ENCODE measurements around the gene CPEB4.
A peak's percentile ranks its signal among the peaks of the same experiment; 100 is the strongest.

The CPEB4 gene

DNA sequence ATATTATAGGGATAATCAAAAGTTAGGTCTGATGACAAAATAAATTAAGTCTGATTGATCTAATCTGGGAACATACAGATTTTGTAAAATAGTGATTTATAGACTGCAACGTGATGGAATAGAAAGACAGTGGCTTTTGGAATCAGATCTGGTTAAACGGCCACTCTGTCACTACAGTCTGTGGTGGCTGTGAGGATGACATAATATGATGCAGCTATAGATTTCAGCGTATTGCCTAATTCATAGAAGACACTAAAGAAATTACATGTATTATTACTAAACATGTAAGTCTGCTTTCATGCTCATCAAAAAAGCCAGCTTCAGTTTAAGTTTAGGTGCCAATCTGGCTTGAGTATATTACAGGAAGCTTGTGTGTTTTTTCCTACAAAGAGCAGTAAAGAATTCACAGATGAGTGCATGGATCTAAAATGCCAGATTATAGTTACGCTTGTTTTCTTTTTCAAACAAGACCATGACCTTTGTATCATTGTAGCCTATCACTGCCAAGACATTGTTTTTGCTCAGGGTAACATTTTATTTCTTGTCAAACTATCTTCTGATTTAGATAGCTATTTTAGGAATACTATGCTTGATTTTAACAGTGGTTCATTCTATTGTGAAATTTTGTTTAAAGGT is 25.7 kb downstream of the CPEB4 start:
- no peak for DNase-seq (ENCODE audit: low read depth in 2 of 2)

GRCh38 chr5:173915310-173916014 is 27.3 kb downstream of the CPEB4 start:
- no peak for DNase-seq (ENCODE audit: low read depth in 2 of 2)

DNA sequence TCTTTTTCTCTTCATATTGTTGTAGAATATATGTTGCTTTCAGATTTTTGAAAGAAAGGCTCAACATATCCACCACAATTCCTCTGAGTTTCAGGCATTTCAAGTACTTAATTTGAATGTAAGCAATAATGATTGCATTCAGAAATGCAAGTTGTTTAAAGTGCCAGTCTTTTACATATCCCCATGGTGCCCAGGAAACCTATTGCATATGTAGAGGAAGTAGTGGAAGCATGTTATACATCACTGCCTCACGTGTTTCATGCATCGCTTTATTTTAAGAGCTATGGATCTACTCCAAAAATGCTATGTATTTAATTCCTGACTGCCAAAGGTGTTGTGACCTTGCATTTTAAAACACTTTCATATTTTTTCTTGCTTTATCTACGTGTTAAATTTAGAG is 28.1 kb downstream of the CPEB4 start:
- no peak for DNase-seq (ENCODE audit: low read depth in 2 of 2)

GRCh38 chr5:173917788-173918786 is 29.9 kb downstream of the CPEB4 start:
- DNase-seq (ENCODE audit: low read depth in 2 of 2): peak; percentile 19 to 26

DNA sequence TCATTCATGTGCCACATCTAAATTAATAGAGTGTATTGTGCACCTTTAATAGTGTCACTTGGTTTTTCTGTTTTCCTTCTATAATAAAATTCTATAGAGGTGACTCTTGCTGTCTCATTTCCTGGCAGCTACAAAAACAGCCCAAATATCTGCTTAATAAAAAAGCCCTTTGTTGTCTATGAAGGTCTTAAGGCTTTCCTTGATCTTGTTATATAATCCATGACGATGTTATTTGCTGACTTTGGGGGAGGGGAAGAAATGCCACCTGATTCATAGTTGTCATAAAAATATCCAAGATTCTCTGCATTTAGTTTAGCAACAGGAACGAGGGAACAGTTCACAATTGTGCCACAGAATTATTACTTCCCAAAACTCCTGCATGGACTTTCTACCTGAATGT is 31.3 kb downstream of the CPEB4 start:
- no peak for DNase-seq (ENCODE audit: low read depth in 2 of 2)

DNA sequence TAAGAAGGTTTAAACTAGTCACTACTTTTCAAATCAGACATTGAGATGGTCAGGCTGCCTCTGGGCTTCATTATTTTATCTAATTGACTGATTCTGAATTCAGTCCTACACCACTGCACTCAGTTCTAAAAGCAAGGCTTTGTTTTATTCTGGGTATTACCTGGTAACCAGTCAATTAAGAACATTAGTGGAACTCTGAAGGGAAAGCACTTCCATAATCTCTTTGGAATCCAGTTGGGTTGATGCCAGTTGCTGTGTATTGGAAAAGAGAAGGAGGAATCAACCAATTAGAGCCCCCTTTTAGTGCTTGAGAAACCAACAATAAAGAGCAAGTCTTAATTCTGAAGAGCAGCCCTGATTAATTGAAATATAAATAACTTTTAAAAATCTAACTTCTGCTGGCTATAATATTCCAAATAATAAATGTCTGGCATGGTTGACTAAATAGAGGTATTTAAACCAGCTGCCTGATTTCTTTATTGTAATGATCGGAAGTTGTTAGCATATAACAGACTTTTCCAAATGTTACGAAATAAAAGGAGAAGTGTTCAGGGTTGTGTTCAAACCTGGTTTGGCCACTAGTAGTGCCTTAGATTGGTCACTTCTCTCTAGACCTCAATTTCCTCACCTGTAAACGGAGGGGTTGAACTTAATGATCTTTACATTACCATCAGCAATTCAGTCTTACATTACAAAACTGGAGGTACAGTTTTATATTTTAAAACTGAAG is 32.0 kb downstream of the CPEB4 start:
- no peak for DNase-seq (ENCODE audit: low read depth in 2 of 2)

- DNase-seq (ENCODE audit: low read depth in 2 of 2): no peak
Observed at GRCh38 chr5:173920866-173921555, 32.9 kb downstream of the CPEB4 start.

DNA sequence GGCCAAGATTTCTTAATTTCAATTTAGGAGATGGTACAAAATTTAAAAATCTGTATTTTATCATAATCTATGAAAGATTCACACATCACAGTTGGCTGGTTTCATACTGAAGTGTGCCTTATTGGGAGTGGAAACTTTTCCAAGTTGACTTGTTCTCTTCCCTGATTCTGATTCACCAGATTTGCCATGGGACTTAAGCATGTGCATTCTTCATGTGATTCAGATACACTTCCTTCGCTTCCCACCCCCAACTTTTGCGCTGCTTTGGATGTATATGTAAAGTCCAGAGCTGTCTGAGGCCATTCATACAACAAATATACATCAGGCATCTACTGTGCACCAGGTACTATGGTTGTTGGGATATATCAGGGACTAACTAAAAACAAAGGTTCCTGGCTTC is 34.4 kb downstream of the CPEB4 start:
- DNase-seq (ENCODE audit: low read depth in 2 of 2): no peak

- DNase-seq (ENCODE audit: low read depth in 2 of 2): no peak
Observed at GRCh38 chr5:173923218-173924095, 35.3 kb downstream of the CPEB4 start.

- DNase-seq (ENCODE audit: low read depth in 2 of 2): no peak
Observed at GRCh38 chr5:173924899-173925298, 36.8 kb downstream of the CPEB4 start.

DNA sequence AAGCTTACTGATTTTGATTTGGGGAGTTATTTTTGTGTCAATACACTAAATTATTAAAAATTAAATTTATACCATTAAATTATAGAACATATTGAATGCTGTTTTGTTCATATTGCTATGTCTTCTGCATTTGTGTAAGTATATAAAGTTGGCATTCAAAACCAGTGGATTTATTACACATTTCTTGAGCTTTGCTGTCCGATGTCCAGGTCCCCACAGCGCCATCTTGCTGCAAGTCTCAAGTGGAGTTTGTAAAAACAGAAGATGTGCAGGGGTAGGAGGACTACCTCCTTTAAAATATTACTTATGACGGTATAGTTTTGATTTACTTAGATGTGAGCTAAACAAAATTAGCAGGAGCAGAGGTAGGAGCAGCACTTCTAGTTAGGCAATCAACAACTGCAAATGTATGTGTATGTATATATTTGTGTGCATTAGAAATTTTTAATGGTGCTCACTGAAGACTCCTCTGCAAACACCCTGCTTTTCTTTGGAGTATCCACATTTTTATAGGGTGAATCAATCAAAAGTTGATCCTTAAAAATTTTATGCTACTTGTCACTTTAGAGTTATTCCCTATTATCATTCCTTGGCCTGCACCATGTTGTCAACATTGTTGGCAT is 37.4 kb downstream of the CPEB4 start:
- peak in 1 of 2 donors; percentile 25 for DNase-seq (ENCODE audit: low read depth in 2 of 2)

DNA sequence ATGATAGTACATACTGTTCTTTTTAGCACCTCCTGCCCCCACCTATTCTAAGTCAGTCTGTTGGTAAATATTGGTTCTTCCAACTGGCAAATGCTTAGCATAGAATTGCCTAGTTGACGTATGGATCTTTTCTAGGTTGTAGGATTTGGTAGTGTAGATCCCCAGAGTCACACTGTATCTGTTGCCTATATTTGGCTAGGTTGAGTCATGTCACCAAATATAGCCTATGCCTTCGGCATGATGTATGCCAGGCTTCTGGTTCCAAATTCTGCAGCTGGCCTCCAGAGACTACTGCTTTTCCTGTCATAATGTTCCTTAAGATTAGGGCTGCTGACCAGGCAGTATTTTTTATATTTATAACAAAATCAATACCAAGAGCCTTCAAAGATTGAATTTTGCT is 38.2 kb downstream of the CPEB4 start:
- DNase-seq (ENCODE audit: low read depth in 2 of 2): no peak

- DNase-seq (ENCODE audit: low read depth in 2 of 2): no peak
Observed at GRCh38 chr5:173928871-173929574, 40.9 kb downstream of the CPEB4 start.

- DNase-seq (ENCODE audit: low read depth in 2 of 2): no peak
Observed at GRCh38 chr5:173932695-173933139, 44.6 kb downstream of the CPEB4 start.

DNA sequence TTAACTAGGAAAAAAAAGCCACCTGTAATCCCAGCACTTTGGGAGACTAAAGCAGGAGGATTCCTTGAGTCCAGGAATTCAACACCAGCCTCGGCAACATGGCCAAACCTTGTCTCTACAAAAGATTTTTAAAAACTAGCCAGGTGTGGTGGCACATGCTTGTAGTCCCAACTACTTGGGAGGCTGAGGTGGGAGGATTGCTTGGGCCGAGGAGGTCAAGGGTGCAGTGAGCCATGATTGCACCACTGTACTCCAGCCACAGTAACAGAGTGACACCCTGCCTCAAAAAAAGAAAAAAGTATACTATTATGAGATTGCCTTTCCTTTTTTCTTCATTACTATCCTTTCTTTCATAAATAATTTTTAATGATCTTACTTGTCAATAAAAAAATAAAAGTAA is 45.8 kb downstream of the CPEB4 start:
- DNase-seq (ENCODE audit: low read depth in 2 of 2): no peak

DNA sequence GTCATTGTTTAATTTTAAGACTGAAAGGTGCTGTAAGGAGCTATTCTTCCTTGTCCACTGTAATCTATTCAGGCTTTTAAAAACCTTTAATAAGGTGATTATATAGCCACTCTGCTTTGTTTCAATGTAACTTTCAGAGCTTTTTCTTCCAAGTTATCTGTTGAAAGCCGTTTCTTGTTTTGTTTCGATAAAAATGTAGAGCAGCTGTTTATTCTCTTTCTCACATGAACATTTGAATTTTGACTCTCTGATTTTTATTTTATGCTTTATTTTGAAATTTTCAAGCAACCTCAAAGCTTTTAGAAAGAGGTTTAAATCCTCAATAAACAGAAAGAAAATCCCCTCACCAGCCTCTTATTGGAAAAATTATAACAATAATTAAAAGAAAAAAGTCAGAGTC is 47.2 kb downstream of the CPEB4 start:
- no peak for DNase-seq (ENCODE audit: low read depth in 2 of 2)

- no peak for DNase-seq (ENCODE audit: low read depth in 2 of 2)
Observed at GRCh38 chr5:173940269-173940668, 52.1 kb downstream of the CPEB4 start.

DNA sequence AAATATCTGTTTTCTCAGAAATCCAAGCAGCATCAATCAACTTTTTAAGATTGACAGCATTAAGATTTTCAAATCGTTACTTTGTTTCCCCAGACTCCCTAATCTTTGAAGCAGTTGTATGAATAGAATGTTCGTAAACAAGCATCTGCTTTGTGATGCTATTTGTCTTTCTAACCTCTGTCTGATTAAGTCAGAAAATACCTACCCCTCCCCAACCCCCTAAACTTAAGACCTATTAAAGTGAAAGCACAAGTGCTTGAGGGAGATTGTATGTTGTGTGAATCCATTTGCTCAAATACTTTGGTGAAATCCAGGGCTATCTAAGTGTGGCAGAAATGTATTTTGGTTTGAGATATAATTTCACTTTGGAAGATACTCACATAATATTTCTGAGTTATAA is 53.0 kb downstream of the CPEB4 start:
- no peak for DNase-seq (ENCODE audit: low read depth in 2 of 2)
